SU-DHL-6 (cell line): ENCODE results near the gene TPI1.

Experiments
- H2AFZ ChIP-seq: fragments of 200-600 bp; sonication (generic); 2 replicates; pipeline ENCODE4 v1.6.1; 2014; ENCODE audit warnings: low read depth, mild to moderate bottlenecking, moderate library complexity, mixed read lengths, antibody characterized with exemption, low read length; ENCODE audit not compliant: severe bottlenecking
- H3F3A ChIP-seq: fragments of 200-600 bp; shearing (Covaris generic); 2 replicates; pipeline ENCODE4 v1.6.0; 2016; ENCODE audit warnings: antibody characterized with exemption, mild to moderate bottlenecking; ENCODE audit not compliant: insufficient read depth
- H3K27ac ChIP-seq: fragments of 200-600 bp; sonication (generic); 2 replicates; pipeline ENCODE4 v1.5.1; 2016; ENCODE audit warnings: low read depth, mild to moderate bottlenecking, low read length, moderate library complexity, mixed read lengths
- H3K27me3 ChIP-seq: fragments of 200-600 bp; sonication (generic), shearing (Covaris generic); 2 replicates; pipeline ENCODE4 v1.6.0; 2014; ENCODE audit warnings: mild to moderate bottlenecking, low read length
- H3K36me3 ChIP-seq: fragments of 200-600 bp; sonication (generic); 2 replicates; pipeline ENCODE4 v1.6.1; 2014; ENCODE audit warnings: mild to moderate bottlenecking, low read length, mixed read lengths
- H3K4me2 ChIP-seq: fragments of 300-600, 200-600 bp; shearing (Covaris generic), sonication (generic); 2 replicates; pipeline ENCODE4 v1.6.0; 2014; ENCODE audit warnings: low read length, low read depth, mild to moderate bottlenecking; ENCODE audit not compliant: poor library complexity, severe bottlenecking
- H3K4me3 ChIP-seq: fragments of 200-600 bp; sonication (generic); 2 replicates; pipeline ENCODE4 v1.5.1; 2014; ENCODE audit warnings: antibody characterized with exemption, low read length, mild to moderate bottlenecking, mixed read lengths; ENCODE audit not compliant: insufficient read depth, poor library complexity, severe bottlenecking
- H3K79me2 ChIP-seq: fragments of 200-600 bp; sonication (generic); 2 replicates; pipeline ENCODE4 v1.6.1; 2014; ENCODE audit warnings: mild to moderate bottlenecking, low read length, moderate library complexity; ENCODE audit not compliant: insufficient read depth
- H3K9ac ChIP-seq: fragments of 200-600 bp; sonication (generic); 2 replicates; pipeline ENCODE4 v1.7.0; 2014; ENCODE audit warnings: mild to moderate bottlenecking, low read length
- H3K9me2 ChIP-seq: fragments of 200-600 bp; sonication (generic); replicated peaks from 2 replicates; pipeline ENCODE4 v1.6.1; 2014; ENCODE audit warnings: low read length; ENCODE audit not compliant: insufficient read depth
- H3K9me3 ChIP-seq: fragments of 200-600 bp; sonication (generic); 2 replicates; pipeline ENCODE4 v1.6.1; 2014; ENCODE audit warnings: low read length, mixed read lengths; ENCODE audit not compliant: insufficient read depth
- H4K20me1 ChIP-seq: fragments of 200-600 bp; sonication (generic); 2 replicates; pipeline ENCODE4 v1.6.1; 2014; ENCODE audit warnings: low read depth, mild to moderate bottlenecking, antibody characterized with exemption, low read length, moderate library complexity, mixed read lengths
- CTCF ChIP-seq: fragments of 200-600 bp; sonication (generic); IDR thresholded peaks from one replicate; pipeline ENCODE4 v1.5.1; 2017; ENCODE audit warnings: antibody characterized with exemption, mild to moderate bottlenecking, low read length, moderate library complexity; ENCODE audit not compliant: insufficient read depth, poor library complexity, severe bottlenecking
- EZH2phosphoT487 ChIP-seq: fragments of 200-600 bp; sonication (generic), shearing (Covaris generic); conservative IDR thresholded peaks from 2 replicates; pipeline ENCODE4 v1.6.1; 2018; ENCODE audit warnings: mild to moderate bottlenecking, antibody characterized with exemption, low read length, moderate library complexity, mixed read lengths

TPI1 gene

DNA sequence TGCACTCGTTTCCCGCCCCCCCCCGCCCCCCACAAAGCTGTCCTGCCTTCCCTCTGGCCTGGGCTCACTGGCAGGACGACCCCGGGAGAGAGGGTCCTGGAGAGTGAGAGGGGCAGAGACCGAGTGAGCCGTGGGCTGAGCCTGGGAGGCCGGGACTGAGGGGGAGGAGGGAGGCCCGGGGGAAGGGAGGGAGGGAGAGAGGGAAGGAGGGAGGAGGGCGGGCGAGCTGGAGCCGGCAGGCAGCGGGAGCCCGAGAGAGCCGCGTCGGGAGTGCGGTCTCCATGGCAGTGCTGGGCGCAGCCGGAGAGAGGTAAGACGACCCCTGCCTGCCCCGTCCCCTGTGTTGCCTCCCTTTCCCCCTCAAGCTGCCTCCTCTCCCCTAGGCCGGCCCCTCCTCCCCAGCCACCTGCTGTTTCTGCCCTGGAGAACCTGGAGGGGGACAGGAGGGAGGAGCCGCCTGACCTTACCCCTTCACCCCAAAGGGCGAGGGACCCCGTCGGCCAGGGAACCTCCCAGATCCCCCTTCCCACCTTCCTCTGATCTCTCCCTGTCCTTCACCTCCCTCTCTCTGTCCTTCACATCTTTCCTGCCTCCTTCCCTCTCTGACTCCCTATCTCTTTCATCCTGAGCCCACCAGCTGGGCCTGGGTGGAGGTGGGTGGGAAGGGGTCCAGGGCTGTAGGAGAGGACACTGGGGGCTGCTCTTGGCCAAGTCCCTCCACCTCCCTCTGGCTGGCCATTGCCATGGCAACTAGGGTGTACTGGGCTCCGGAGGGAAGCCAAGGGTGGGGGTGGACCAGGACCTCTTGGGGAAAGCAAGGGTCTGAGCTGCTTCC, 45.5 kb upstream of the TPI1 start, which contains the start of gene GPR162:
Gene GPR162, plus strand, starts transcription at position 231 of the 835 bp plus-strand sequence. CDS start 2,078 bp downstream, outside the sequence.
- Histone ChIP-seq H3K36me3 (no peaks in the 10 kb centered on the region), H3K27me3 (no peaks in the 10 kb centered on the region), H2AFZ (no peak within 1 kb of the TSS), H3K79me2 (no peaks in the 10 kb centered on the region), H3K4me2 (no peak within 1 kb of the TSS), H3K9me3 (no peaks in the 10 kb centered on the region), H3K9me2 (no peaks in the 10 kb centered on the region), H4K20me1 (no peaks in the 10 kb centered on the region), H3K9ac (no peak within 1 kb of the TSS), H3F3A (no peaks in the 10 kb centered on the region), H3K4me3 (no peak within 1 kb of the TSS), H3K27ac (no peak within 1 kb of the TSS)
- TF ChIP-seq CTCF (no peak), EZH2phosphoT487 (no peak)

DNA sequence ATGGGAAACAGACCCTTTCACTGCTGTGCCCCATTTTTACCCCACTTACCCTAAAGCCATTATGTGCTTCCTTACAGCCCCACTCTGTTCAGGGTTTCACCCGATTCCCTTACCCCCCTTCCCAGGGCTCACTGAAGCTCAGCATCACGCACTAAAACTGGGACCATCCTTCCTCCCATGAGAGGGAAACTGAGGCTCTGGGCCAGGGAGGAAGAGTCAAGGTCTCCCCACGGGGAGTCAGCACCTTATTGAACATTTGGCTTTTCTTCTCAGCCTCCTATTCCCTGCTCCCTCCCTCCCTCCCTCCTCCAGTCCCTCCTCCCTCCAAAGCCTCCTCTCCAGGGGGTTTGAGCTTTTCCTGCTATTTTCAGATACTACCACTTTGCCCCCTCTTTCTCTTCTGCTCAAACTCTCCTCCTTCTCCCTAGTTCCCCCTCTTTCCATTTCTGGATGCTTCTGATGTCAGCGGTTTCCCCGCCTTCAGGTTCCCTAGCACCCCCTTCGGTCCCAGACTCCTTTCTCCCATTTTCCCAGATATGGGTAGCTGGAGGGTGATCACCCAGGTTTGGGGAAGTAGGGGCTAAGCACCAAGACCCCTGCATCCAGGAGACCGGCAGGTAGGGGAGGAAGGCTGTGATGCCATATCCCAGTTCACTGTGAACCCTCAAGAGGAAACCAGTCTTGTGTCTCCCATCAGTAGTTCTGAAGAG, 44.8 kb upstream of the TPI1 start:
- H3K27me3 ChIP-seq, result no peaks in the 10 kb centered on the region
- H3F3A ChIP-seq, result no peaks in the 10 kb centered on the region
- H3K9me3 ChIP-seq, result no peaks in the 10 kb centered on the region
- TF ChIP-seq CTCF (no peak), EZH2phosphoT487 (no peak)
- H3K4me3 ChIP-seq, result no peak overlapping the region
- H3K4me2 ChIP-seq, result no peak overlapping the region
- H3K79me2 ChIP-seq, result no peaks in the 10 kb centered on the region
- no peak overlapping the region for H2AFZ ChIP-seq
- no peaks in the 10 kb centered on the region; the same call in 1 of the 2 replicates for H4K20me1 ChIP-seq
- H3K27ac ChIP-seq, result no peak overlapping the region
- H3K9me2 ChIP-seq, result no peaks in the 10 kb centered on the region
- H3K36me3 ChIP-seq, result no peaks in the 10 kb centered on the region
- H3K9ac ChIP-seq, result no peak overlapping the region

GRCh38 chr12:6823182-6824084, 43.9 kb upstream of the TPI1 start:
- H3F3A ChIP-seq, result no peaks in the 10 kb centered on the region
- H2AFZ ChIP-seq, result no peak overlapping the region
- no peaks in the 10 kb centered on the region for H3K27me3 ChIP-seq
- H3K9me3 ChIP-seq, result no peaks in the 10 kb centered on the region
- H3K4me2 ChIP-seq, result no peak overlapping the region
- H4K20me1 ChIP-seq, result no peaks in the 10 kb centered on the region; the same call in 1 of the 2 replicates
- H3K4me3 ChIP-seq, result no peak overlapping the region
- H3K27ac ChIP-seq, result no peak overlapping the region
- no peaks in the 10 kb centered on the region for H3K36me3 ChIP-seq
- no peak overlapping the region for H3K9ac ChIP-seq
- no peaks in the 10 kb centered on the region for H3K9me2 ChIP-seq
- no peaks in the 10 kb centered on the region for H3K79me2 ChIP-seq
- TF ChIP-seq CTCF (no peak), EZH2phosphoT487 (no peak)
